Ascending aorta (tissue), 2 donors: Measurements from ENCODE around the gene PAF1. TPM values are rescaled to one million over a fixed set of nuclear protein-coding genes. Genes with fewer than 3 reads are reported as not detected.

ENCODE experiments used
- DNase-seq, 2 donors: peaks; one replicate each; pipeline ENCODE4 v3.0.0-alpha.2; 2019; ENCODE audit warnings: low spot score in 2 of 2
- H3K27ac ChIP-seq, 2 donors: fragments of 200-600 bp; sonication (generic); one replicate each; pipeline ENCODE4 v1.5.1; 2016 to 2017; ENCODE audit warnings: mild to moderate bottlenecking in 1 of 2
- H3K27me3 ChIP-seq: fragments of 200-600 bp; sonication (generic); one replicate; pipeline ENCODE4 v1.5.1; 2017
- H3K36me3 ChIP-seq, 2 donors: fragments of 200-600 bp; sonication (generic); one replicate each; pipeline ENCODE4 v1.5.1; 2016
- H3K4me1 ChIP-seq, 2 donors: fragments of 200-600 bp; sonication (generic); one replicate each; pipeline ENCODE4 v1.5.1; 2016 to 2017; ENCODE audit warnings: mild to moderate bottlenecking in 1 of 2
- H3K4me3 ChIP-seq, 2 donors: fragments of 200-600 bp; sonication (generic); one replicate each; pipeline ENCODE4 v1.5.1; 2016 to 2017; ENCODE audit warnings: mild to moderate bottlenecking in 1 of 2
- H3K9me3 ChIP-seq, 2 donors: fragments of 200-600 bp; sonication (generic); one replicate each; pipeline ENCODE4 v1.5.1; 2016
- intact Hi-C: fragments of 100-400 bp; cut with DNase I; formaldehyde crosslinking; loops from one replicate; pipeline ENCODE4 v1.15.1; 2023
- total RNA-seq: library from RNA; depleted of rRNA; stranded (reverse); fragments of >200 nt; gene quantifications from one replicate; pipeline ENCODE4 v1.1.0, GENCODE V29; 2016
- TF ChIP-seq, protein P1 (sequence below), 3 experiments: fragments of 200-600 bp in 2 of 3; fragments of 450-650 bp in 1 of 3; sonication (generic) in 2 of 3; IDR thresholded peaks; one replicate each; pipeline ENCODE4 v1.5.1; 2016 to 2019; ENCODE audit warnings: antibody characterized with exemption in 3 of 3, mild to moderate bottlenecking in 1 of 3, moderate library complexity in 1 of 3

The PAF1 gene
- total RNA-seq, 1 donor from 2014 or later = 12.7 TPM

DNA sequence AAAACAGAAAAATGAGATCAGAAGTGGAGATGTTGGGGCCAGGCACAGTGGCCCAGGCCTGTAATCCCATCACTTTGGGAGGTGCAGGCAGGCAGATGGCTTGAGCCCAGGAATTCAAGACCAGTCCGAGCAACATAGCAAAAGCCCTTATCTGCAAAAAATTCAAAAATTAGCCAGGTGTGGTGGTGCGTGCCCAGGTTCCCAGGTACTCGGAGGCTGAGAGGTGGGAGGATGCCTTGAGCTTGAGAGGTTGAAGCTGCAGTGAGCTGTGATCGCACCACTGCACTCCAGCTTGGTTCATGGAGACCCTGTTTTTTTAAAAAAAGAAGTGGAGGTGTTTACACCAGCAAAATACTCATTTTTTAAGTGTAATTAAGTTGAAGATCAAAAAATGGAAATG lies 9.2 kb upstream of the PAF1 start:
- intact Hi-C loops = loop anchor here (10.0 kb wide), 2 partner anchors 745 to 1315 kb away; partner anchors contain the start of genes COQ8B and ITPKC
- Histone ChIP-seq H3K27ac (peak overlapping the region; percentile 80 to 82), H3K4me3 (no peak overlapping the region), H3K27me3 (no peaks in the 10 kb centered on the region), H3K36me3 (peaks cover 7 to 13% of the 10 kb centered on the region in 2 donors), H3K9me3 (no peaks in the 10 kb centered on the region), H3K4me1 (peaks cover 8 to 25% of the 10 kb centered on the region in 2 donors)
- DNase-seq = no peak
- TF ChIP-seq, protein P1, sequence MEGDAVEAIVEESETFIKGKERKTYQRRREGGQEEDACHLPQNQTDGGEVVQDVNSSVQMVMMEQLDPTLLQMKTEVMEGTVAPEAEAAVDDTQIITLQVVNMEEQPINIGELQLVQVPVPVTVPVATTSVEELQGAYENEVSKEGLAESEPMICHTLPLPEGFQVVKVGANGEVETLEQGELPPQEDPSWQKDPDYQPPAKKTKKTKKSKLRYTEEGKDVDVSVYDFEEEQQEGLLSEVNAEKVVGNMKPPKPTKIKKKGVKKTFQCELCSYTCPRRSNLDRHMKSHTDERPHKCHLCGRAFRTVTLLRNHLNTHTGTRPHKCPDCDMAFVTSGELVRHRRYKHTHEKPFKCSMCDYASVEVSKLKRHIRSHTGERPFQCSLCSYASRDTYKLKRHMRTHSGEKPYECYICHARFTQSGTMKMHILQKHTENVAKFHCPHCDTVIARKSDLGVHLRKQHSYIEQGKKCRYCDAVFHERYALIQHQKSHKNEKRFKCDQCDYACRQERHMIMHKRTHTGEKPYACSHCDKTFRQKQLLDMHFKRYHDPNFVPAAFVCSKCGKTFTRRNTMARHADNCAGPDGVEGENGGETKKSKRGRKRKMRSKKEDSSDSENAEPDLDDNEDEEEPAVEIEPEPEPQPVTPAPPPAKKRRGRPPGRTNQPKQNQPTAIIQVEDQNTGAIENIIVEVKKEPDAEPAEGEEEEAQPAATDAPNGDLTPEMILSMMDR (IDR thresholded peaks at IDR 0.05) = no peak

DNA sequence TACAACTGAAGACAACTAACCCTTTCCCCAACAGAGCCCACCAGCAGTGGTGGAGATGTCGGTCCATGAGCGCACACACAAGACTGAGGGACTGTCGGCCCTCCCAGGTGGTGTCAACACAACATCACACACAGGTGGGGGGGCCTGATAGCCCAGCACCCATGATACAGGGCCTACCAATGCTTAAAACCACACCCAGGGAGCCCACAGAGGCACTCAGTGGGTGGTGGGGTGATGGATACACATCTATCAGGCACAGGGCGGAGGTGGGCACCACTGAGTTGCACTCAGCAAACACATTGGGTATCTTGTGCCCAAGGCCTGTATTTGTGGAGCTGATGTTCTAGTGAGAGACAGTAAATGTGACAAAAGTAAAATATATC lies 8.8 kb upstream of the PAF1 start:
- no peak overlapping the region for H3K4me3 ChIP-seq
- intact Hi-C loops = loop anchor here (10.0 kb wide), 2 partner anchors 745 to 1315 kb away; partner anchors contain the start of genes COQ8B and ITPKC
- peak overlapping the region; percentile 80 to 82 for H3K27ac ChIP-seq
- peaks cover 9 to 16% of the 10 kb centered on the region in 2 donors for H3K36me3 ChIP-seq
- peaks cover 8 to 21% of the 10 kb centered on the region in 2 donors for H3K4me1 ChIP-seq
- H3K9me3 ChIP-seq = no peaks in the 10 kb centered on the region
- no peaks in the 10 kb centered on the region for H3K27me3 ChIP-seq
- DNase-seq = no peak
- TF ChIP-seq, protein P1 (IDR thresholded peaks at IDR 0.05) = no peak

DNA sequence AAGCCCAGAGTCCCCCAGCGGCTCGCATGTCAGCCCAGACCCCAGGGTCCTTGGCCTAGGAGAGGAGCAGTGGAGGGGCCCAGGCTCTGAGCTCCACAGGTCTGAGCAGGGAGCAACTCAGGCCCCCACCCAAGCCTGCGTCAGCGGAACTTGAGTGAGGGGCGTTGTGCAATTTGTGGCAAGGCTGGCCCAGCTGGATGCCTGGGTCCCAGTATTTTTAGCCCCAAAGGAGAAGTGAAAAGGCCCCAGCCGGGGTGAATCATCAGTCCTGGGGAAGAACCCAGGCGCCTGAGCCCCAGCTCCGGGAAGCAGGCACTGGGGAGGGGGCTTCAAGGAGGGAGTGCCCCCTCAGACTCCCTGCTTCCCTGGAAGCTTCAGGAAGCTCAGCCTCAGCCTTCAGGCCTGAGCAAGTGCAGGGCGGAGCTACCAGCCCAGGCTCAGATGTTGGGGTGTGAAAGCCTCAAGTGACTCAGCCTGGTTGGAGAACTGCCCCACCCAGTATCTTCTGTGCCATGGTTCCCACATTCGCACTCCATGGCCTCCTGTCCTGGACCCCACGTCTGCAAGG lies 7.5 kb upstream of the PAF1 start:
- DNase-seq = peak; percentile 55 to 86
- peak overlapping the region; percentile 80 to 82 for H3K27ac ChIP-seq
- no peak overlapping the region for H3K4me3 ChIP-seq
- TF ChIP-seq, protein P1 (IDR thresholded peaks at IDR 0.05) = no peak
- H3K9me3 ChIP-seq = no peaks in the 10 kb centered on the region
- H3K27me3 ChIP-seq = no peaks in the 10 kb centered on the region
- intact Hi-C loops = loop anchor here (1.0 kb wide), 1 partner anchor 14 kb away; the partner anchor contains the start of gene PLEKHG2
- peaks cover 4 to 15% of the 10 kb centered on the region in 2 donors for H3K4me1 ChIP-seq
- peaks cover 20 to 25% of the 10 kb centered on the region in 2 donors for H3K36me3 ChIP-seq

DNA sequence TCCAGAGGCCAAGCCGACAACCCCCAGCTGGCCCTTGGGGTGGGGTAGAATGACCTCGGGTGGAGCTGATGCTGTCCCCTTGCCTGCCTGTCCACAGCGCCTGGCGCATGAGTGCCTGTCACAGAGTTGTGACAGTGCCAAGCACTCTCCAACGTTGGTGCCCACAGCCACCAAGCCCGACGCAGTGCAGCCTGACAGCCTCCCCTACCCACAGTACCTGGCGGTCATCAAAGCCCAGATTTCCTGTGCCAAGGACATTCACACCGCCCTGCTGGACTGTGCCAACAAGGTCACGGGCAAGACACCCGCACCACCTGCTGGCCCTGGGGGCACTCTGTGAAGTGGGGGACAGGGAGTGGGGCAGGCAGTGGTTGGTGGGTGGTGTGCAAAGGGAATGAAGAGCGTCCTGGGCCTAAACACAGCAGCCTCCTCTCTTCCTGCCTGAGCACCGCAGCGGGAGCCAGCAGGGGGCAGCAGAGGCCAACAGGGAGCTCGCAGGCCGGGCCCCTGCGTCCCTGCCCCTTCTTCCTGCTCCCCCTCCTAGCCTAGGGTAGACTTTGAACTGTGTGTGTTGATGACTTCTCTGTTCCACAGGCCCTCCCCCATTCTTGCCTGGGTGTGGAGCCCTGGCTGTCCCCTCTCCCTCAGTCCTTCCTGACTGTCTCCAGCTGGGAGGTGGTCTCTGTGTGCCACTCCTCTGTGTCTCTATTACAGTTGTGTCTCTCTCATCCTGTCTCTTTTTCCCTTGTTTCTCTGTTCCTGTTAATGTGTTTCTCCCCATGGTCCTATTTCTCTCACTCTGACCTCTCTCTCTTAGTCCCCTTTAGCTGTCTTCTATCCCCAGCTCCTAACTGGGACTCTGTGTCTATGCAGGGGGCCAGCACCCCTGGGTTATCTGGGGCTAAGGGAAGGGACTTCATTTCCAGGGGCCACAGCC lies 6.7 kb upstream of the PAF1 start:
- Histone ChIP-seq H3K9me3 (no peaks in the 10 kb centered on the region), H3K27me3 (no peaks in the 10 kb centered on the region), H3K4me3 (no peak overlapping the region), H3K4me1 (peaks cover 4 to 15% of the 10 kb centered on the region in 2 donors), H3K27ac (peak overlapping the region; percentile 80 to 82), H3K36me3 (peaks cover 21 to 26% of the 10 kb centered on the region in 2 donors)
- peak; percentile 50 to 95 for DNase-seq
- TF ChIP-seq, protein P1 (IDR thresholded peaks at IDR 0.05) = peak; percentile 96 to 97 (median 97)
- intact Hi-C loops = loop anchor here (1.0 kb wide), 2 partner anchors 15 to 135 kb away; partner anchors contain the start of genes EID2B and PLEKHG2

DNA sequence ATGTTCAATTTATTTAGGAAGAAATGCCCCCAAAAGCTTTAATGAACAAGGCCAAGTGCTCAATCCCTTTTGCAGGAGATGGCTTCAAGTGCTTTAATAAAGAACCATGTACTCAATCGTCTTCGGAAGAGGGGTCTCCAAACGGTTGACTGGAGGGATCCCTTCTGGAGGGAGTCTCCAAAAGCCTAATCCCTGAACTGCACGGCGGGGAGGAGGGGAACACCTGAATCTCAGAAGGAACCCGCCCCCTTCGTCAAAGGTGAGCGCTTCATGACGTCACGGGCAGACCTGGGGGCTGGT lies 505 bp downstream of the PAF1 start:
- Histone ChIP-seq H3K4me1 (peaks cover 8 to 21% of the 10 kb centered on the region in 2 donors), H3K27me3 (no peaks in the 10 kb centered on the region), H3K4me3 (peak overlapping the region; percentile 78 to 93), H3K27ac (peak overlapping the region; percentile 98 to 100), H3K36me3 (peaks cover 56 to 59% of the 10 kb centered on the region in 2 donors), H3K9me3 (no peaks in the 10 kb centered on the region)
- no peak for DNase-seq
- TF ChIP-seq, protein P1 (IDR thresholded peaks at IDR 0.05) = no peak
- intact Hi-C loops = loop anchor here (2.0 kb wide), 4 partner anchors 22 to 142 kb away; partner anchors contain the start of genes EID2B, PLEKHG2, SAMD4B and TIMM50
